Mesothelial cell of epicardium (in vitro differentiated cells): Measurements from ENCODE around the gene APEX1. TPM values are rescaled to one million over a fixed set of nuclear protein-coding genes. Genes with fewer than 3 reads are reported as not detected.

Experiments
- DNase-seq, 2 experiments: peaks; one replicate each; pipeline ENCODE4 v3.0.0; 2021; ENCODE audit warnings: low spot score in 2 of 2; ENCODE audit not compliant: unreplicated experiment in 2 of 2
- H3K27ac Mint-ChIP-seq: 2 replicates; pipeline ENCODE4 v1.8.0; 2021; ENCODE audit warnings: mixed read lengths
- H3K27me3 Mint-ChIP-seq: 2 replicates; pipeline ENCODE4 v1.8.0; 2021; ENCODE audit warnings: low read depth, mixed read lengths
- H3K36me3 Mint-ChIP-seq: 2 replicates; pipeline ENCODE4 v1.8.0; 2021; ENCODE audit warnings: mixed read lengths
- H3K4me1 Mint-ChIP-seq: 2 replicates; pipeline ENCODE4 v1.8.0; 2021; ENCODE audit warnings: mixed read lengths
- H3K4me3 Mint-ChIP-seq: 2 replicates; pipeline ENCODE4 v1.8.0; 2021; ENCODE audit warnings: mild to moderate bottlenecking, moderate library complexity, mixed read lengths
- H3K9me3 Mint-ChIP-seq: 2 replicates; pipeline ENCODE4 v1.8.0; 2021; ENCODE audit warnings: mixed read lengths
- CTCF ChIP-seq: fragments of 200-600 bp; sonication (generic); IDR thresholded peaks from one replicate; pipeline ENCODE4 v1.5.0; 2021; ENCODE audit warnings: antibody characterized with exemption; ENCODE audit not compliant: unreplicated experiment
- total RNA-seq: library from RNA; stranded (reverse); gene quantifications from 3 replicates; pipeline ENCODE4 v1.2.1, GENCODE V29; 2021

The APEX1 gene
- total RNA-seq, 1 donor from 2014 or later, result 283 TPM

GRCh38 chr14:20492486-20492885, 37.5 kb downstream of the APEX1 start:
- DNase-seq, result no peak
- Mint-ChIP-seq H3K36me3 (no peaks in the 10 kb centered on the region), H3K27ac (no peak overlapping the region), H3K27me3 (no peaks in the 10 kb centered on the region), H3K4me3 (no peak overlapping the region), H3K4me1 (peaks cover 8% of the 10 kb centered on the region), H3K9me3 (no peaks in the 10 kb centered on the region)
- no peak for TF ChIP-seq CTCF

GRCh38 chr14:20493634-20494033, 38.6 kb downstream of the APEX1 start:
- Mint-ChIP-seq H3K27ac (no peak overlapping the region), H3K36me3 (no peaks in the 10 kb centered on the region), H3K4me1 (peaks cover 8% of the 10 kb centered on the region), H3K27me3 (no peaks in the 10 kb centered on the region), H3K9me3 (no peaks in the 10 kb centered on the region), H3K4me3 (no peak overlapping the region)
- no peak for TF ChIP-seq CTCF
- DNase-seq, result no peak

- TF ChIP-seq CTCF, result no peak
- no peak overlapping the region for H3K4me3 Mint-ChIP-seq
- H3K27me3 Mint-ChIP-seq, result no peaks in the 10 kb centered on the region
- peaks cover 1% of the 10 kb centered on the region for H3K4me1 Mint-ChIP-seq
- no peak for DNase-seq
- H3K9me3 Mint-ChIP-seq, result no peaks in the 10 kb centered on the region
- no peak overlapping the region for H3K27ac Mint-ChIP-seq
- H3K36me3 Mint-ChIP-seq, result no peaks in the 10 kb centered on the region
Observed at GRCh38 chr14:20494935-20495766, 40.1 kb downstream of the APEX1 start.

- H3K27ac Mint-ChIP-seq, result no peak overlapping the region
- H3K4me3 Mint-ChIP-seq, result no peak overlapping the region
- H3K27me3 Mint-ChIP-seq, result no peaks in the 10 kb centered on the region
Observed at GRCh38 chr14:20498622-20499021, 43.6 kb downstream of the APEX1 start.

GRCh38 chr14:20499108-20499507, 44.1 kb downstream of the APEX1 start:
- no peak overlapping the region for H3K27ac Mint-ChIP-seq
- TF ChIP-seq CTCF, result no peak
- no peaks in the 10 kb centered on the region for H3K9me3 Mint-ChIP-seq
- no peaks in the 10 kb centered on the region for H3K36me3 Mint-ChIP-seq
- no peak overlapping the region for H3K4me3 Mint-ChIP-seq
- H3K4me1 Mint-ChIP-seq, result peaks cover 1% of the 10 kb centered on the region
- no peaks in the 10 kb centered on the region for H3K27me3 Mint-ChIP-seq
- no peak for DNase-seq

More at GRCh38 chr14:20498622-20499021, 43.6 kb downstream of the APEX1 start:
- Mint-ChIP-seq H3K4me1 (peaks cover 1% of the 10 kb centered on the region), H3K36me3 (no peaks in the 10 kb centered on the region), H3K9me3 (no peaks in the 10 kb centered on the region)
- no peak for DNase-seq
- TF ChIP-seq CTCF, result no peak
